Gastrocnemius medialis (tissue), 4 donors: ENCODE results near the gene CPN2. TPM values are rescaled to one million over a fixed set of nuclear protein-coding genes. Genes with fewer than 3 reads are reported as not detected.

Experiments
- ATAC-seq, 2 donors: fragments of 150-250 bp; one replicate each; pipeline ENCODE4 v1.9.1; 2016
- DNase-seq, 2 donors: peaks; one replicate each; pipeline ENCODE4 v3.0.0-alpha.2; 2019
- H3K27ac ChIP-seq, 4 donors: fragments of 200-600 bp; sonication (generic); 1 replicate in 1 of 4; 2 replicates in 3 of 4; pipeline ENCODE4 v1.5.1; 2016 to 2018; ENCODE audit warnings: mild to moderate bottlenecking in 2 of 4, moderate library complexity in 1 of 4
- H3K27me3 ChIP-seq, 3 donors: fragments of 200-600 bp; sonication (generic) in 2 of 3; 1 replicate in 1 of 3; 2 replicates in 2 of 3; pipeline versions ENCODE4 v1.5.1 to v1.6.0; 2016 to 2019; ENCODE audit warnings: mild to moderate bottlenecking in 1 of 3, moderate library complexity in 1 of 3
- H3K36me3 ChIP-seq, 2 donors: fragments of 200-600 bp; sonication (generic) in 1 of 2; one replicate each; pipeline ENCODE4 v1.5.1; 2017 to 2018
- H3K4me1 ChIP-seq, 2 donors: fragments of 200-600 bp; sonication (generic) in 1 of 2; one replicate each; pipeline ENCODE4 v1.5.1; 2016 to 2017; ENCODE audit warnings: mild to moderate bottlenecking in 2 of 2
- H3K4me3 ChIP-seq, 4 donors: fragments of 200-600 bp; sonication (generic) in 3 of 4; 1 replicate in 1 of 4; 2 replicates in 3 of 4; pipeline ENCODE4 v1.5.1; 2016 to 2019; ENCODE audit warnings: mild to moderate bottlenecking in 2 of 4
- H3K9me3 ChIP-seq, 3 donors: fragments of 200-600 bp; sonication (generic) in 2 of 3; 1 replicate in 1 of 3; 2 replicates in 2 of 3; pipeline ENCODE4 v1.5.1; 2016 to 2019
- POLR2A ChIP-seq, 2 donors: fragments of 450-650 bp; IDR thresholded peaks; one replicate each; pipeline ENCODE4 v1.6.1; 2017; ENCODE audit warnings: antibody characterized with exemption in 2 of 2, mild to moderate bottlenecking in 2 of 2, moderate library complexity in 2 of 2
- in situ Hi-C, 4 donors: fragments of 200-750 bp; cut with MboI; loops; one replicate each; pipeline versions ENCODE4 v1.15.0 to v1.8.0; 2017; ENCODE audit warnings: low sequenced_read_pairs in 4 of 4
- intact Hi-C: fragments of 100-400 bp; cut with DNase I; formaldehyde crosslinking; loops from one replicate; pipeline ENCODE4 v1.15.1; 2023; ENCODE audit warnings: low total_unique reads
- total RNA-seq, 4 donors: library from RNA; depleted of rRNA; stranded (reverse); fragments of >200 nt; gene quantifications; one replicate each; pipeline versions ENCODE4 v1.1.0 to v1.2.3, GENCODE V29; 2016
- TF ChIP-seq, protein P1 (sequence below), 5 experiments: fragments of 450-650 bp in 3 of 5; fragments of 200-600 bp in 2 of 5; sonication (generic) in 2 of 5; IDR thresholded peaks in 4 of 5; conservative IDR thresholded peaks in 1 of 5; 1 replicate in 4 of 5; 2 replicates in 1 of 5; pipeline ENCODE4 v1.5.1; 2016 to 2019; ENCODE audit warnings: antibody characterized with exemption in 5 of 5, mild to moderate bottlenecking in 3 of 5, moderate library complexity in 3 of 5

CPN2 gene
- total RNA-seq, 4 donors from 2014 or later = 0.46 to 1.1 TPM; not detected in 2

DNA sequence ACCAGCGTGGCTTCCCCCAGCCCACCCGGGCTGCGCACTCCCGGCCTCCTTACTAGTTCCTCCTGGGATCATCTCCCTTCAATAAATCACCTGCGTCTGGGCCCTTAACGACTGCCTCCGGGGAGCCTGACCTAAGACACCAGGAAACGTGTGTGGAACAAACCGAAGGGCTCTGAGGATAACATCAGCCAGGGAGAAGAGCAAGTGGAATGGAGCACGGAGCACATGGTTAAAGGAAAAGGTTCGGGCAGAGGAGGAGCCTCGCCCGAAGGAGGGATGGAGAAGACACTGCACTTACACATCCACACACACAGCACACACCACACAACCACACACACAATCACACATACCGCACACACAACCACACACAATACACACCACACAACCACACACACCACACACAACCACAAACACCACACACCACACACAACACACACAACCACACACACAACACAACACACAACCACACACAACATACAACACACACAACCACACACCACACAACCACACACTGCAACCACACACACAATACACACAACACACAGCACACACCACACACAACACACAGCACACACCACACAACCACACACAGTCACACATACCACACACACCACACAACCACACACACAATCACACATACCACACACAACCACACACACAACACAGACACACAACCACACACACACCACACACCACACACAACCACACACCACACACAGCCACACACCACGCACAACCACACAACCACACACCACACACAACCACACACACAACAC lies 24.7 kb downstream of the CPN2 start:
- no peaks in the 10 kb centered on the region for H3K9me3 ChIP-seq
- in situ Hi-C loops (loop anchor here in 2 of 4 donors (10.0 to 25.0 kb wide), 2 partner anchors 261 to 262 kb away; no protein-coding TSS in a partner anchor), intact Hi-C loops (no loop called here)
- H3K27ac ChIP-seq = no peak overlapping the region
- TF ChIP-seq, protein P1, sequence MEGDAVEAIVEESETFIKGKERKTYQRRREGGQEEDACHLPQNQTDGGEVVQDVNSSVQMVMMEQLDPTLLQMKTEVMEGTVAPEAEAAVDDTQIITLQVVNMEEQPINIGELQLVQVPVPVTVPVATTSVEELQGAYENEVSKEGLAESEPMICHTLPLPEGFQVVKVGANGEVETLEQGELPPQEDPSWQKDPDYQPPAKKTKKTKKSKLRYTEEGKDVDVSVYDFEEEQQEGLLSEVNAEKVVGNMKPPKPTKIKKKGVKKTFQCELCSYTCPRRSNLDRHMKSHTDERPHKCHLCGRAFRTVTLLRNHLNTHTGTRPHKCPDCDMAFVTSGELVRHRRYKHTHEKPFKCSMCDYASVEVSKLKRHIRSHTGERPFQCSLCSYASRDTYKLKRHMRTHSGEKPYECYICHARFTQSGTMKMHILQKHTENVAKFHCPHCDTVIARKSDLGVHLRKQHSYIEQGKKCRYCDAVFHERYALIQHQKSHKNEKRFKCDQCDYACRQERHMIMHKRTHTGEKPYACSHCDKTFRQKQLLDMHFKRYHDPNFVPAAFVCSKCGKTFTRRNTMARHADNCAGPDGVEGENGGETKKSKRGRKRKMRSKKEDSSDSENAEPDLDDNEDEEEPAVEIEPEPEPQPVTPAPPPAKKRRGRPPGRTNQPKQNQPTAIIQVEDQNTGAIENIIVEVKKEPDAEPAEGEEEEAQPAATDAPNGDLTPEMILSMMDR (IDR thresholded peaks at IDR 0.05 in 4 of 5, conservative IDR thresholded peaks at IDR 0.05 in 1 of 5) = no peak
- TF ChIP-seq POLR2A (IDR thresholded peaks at IDR 0.05) = no peak
- H3K36me3 ChIP-seq = no peaks in the 10 kb centered on the region
- H3K4me1 ChIP-seq = peaks cover 7 to 13% of the 10 kb centered on the region in 2 donors
- H3K27me3 ChIP-seq = peaks cover 0 to 10% (median 0%) of the 10 kb centered on the region in 3 donors
- DNase-seq = no peak
- ATAC-seq = no peak
- H3K4me3 ChIP-seq = no peak overlapping the region

DNA sequence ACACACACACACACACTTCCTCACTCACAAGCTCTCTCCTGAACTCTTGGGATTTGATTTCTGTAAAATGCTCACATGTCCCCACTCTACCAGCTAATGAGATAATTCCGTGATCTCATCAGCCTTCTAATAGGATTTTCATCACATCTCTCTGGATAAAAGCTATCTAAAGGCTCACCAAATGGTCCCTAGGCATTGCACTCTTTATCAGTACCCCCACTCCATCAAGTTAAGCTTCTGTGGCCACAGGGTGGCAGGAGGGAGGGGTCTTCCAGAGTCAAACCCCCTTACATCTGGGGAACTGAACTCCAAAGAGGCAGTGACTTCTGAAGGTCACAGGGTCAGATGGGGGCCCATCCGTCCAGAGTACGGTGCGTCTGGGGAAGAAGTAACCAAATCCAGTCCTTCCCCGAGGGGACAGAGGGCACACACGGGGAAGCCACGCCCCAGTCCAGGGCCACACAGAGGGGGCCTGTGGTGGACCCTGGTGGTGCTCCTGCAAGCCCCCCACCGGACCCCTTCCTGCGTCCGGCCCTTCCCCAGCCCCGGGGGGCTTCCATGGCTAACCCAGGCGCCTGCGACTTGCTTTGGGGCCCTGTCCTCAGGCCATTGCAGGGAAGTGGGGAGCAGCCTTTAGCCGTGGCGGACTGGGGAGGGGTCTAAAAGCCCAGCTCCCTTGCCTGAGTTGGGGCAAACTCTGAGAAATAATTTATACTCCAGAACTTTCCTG lies 25.5 kb downstream of the CPN2 start:
- in situ Hi-C loops (loop anchor here in 2 of 4 donors (10.0 to 25.0 kb wide), 2 partner anchors 261 to 262 kb away; no protein-coding TSS in a partner anchor), intact Hi-C loops (no loop called here)
- ATAC-seq = no peak
- no peak overlapping the region for H3K27ac ChIP-seq
- no peak overlapping the region for H3K4me3 ChIP-seq
- H3K4me1 ChIP-seq = peaks cover 7 to 10% of the 10 kb centered on the region in 2 donors
- H3K9me3 ChIP-seq = no peaks in the 10 kb centered on the region
- TF ChIP-seq, protein P1 (IDR thresholded peaks at IDR 0.05 in 4 of 5, conservative IDR thresholded peaks at IDR 0.05 in 1 of 5) = no peak
- TF ChIP-seq POLR2A (IDR thresholded peaks at IDR 0.05) = no peak
- H3K36me3 ChIP-seq = no peaks in the 10 kb centered on the region
- DNase-seq = no peak
- H3K27me3 ChIP-seq = peaks cover 0 to 10% (median 0%) of the 10 kb centered on the region in 3 donors

DNA sequence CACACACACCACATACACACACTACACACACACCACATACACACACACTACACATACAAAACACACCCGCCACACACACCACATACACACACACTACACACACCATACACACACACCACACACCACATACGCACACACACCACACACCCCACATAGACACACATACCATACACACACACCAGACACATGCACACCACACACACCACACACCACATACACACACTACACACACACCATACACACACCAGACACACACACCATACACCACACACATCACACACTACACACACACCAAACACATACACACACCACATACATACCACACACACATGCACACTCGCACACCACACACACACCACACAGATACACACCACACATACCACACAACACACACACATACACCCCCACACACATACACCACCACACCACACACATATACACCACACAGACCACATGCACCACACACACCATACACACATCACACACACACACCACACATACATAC lies 26.3 kb downstream of the CPN2 start:
- H3K9me3 ChIP-seq = no peaks in the 10 kb centered on the region
- intact Hi-C loops (loop anchor here (5.0 kb wide), 2 partner anchors 258 to 328 kb away; no protein-coding TSS in a partner anchor), in situ Hi-C loops (loop anchor here in 2 of 4 donors (10.0 to 25.0 kb wide), 2 partner anchors 260 to 262 kb away; no protein-coding TSS in a partner anchor)
- ATAC-seq = no peak
- H3K4me1 ChIP-seq = peaks cover 7 to 10% of the 10 kb centered on the region in 2 donors
- H3K4me3 ChIP-seq = no peak overlapping the region
- TF ChIP-seq, protein P1 (IDR thresholded peaks at IDR 0.05 in 4 of 5, conservative IDR thresholded peaks at IDR 0.05 in 1 of 5) = no peak
- no peak for TF ChIP-seq POLR2A (IDR thresholded peaks at IDR 0.05)
- no peak for DNase-seq
- no peaks in the 10 kb centered on the region for H3K36me3 ChIP-seq
- peaks cover 0 to 10% (median 0%) of the 10 kb centered on the region in 3 donors for H3K27me3 ChIP-seq
- H3K27ac ChIP-seq = no peak overlapping the region

DNA sequence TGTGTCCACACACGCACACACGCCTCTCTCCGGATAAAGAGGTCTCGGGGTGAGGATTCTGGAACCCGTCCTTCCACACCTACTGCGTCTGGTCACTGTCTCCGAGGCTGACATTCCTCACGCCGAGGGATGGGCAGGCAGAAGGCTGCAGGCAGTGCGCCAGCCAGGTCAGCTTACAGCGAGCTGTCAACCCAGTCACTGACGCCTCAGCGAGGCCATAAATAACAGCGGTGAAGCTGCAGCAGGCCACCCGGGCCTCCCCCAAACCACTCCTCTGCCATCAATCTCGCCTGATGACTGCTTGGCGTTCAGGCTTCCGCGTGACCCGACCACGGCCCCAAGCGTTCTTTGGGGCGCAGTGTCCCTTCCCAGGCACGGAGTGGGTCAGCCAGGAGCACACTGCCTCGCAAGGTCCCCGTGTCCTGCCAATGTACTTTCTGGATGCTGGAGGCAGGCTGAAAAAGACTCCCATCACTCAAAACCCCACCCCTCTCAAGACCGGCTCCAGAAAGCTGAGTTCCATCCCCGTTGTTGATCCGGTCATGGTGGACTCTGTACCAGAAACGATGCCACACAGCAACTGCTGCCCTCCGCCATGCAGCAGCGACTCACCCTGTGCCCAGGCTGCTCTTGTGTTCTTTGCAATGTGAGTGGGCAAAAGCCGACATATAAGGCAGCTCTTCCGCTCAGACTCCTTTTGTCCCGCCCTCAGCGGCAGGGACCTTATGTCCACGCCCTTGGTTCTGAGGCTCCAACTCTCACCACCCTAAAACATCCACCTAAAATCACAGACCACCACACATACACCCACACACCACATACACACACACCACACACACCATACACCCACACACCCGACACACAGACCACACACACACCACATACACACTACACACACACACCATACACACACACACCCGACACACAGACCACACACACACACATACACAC lies 27.1 kb downstream of the CPN2 start:
- TF ChIP-seq POLR2A (IDR thresholded peaks at IDR 0.05) = peak; percentile 24 to 33
- TF ChIP-seq, protein P1 (IDR thresholded peaks at IDR 0.05 in 4 of 5, conservative IDR thresholded peaks at IDR 0.05 in 1 of 5) = no peak
- ATAC-seq = peak; percentile 86 to 89
- in situ Hi-C loops (loop anchor here in 1 of 4 donors (10.0 kb wide), 1 partner anchor 259 kb away; no protein-coding TSS in a partner anchor), intact Hi-C loops (loop anchor here (2.0 to 5.0 kb wide), 4 partner anchors 47 to 327 kb away; no protein-coding TSS in a partner anchor)
- Histone ChIP-seq H3K4me1 (peaks cover 7 to 10% of the 10 kb centered on the region in 2 donors), H3K36me3 (no peaks in the 10 kb centered on the region), H3K27ac (peak overlapping the region; percentile 85 to 92 (median 88)), H3K4me3 (peak overlapping the region; percentile 33 to 51 (median 48)), H3K9me3 (no peaks in the 10 kb centered on the region), H3K27me3 (peaks cover 0 to 10% (median 0%) of the 10 kb centered on the region in 3 donors)
- peak; percentile 89 to 94 for DNase-seq
